GM18858 (cell line): ENCODE results near the gene GIPR.
"Not testable (repeated sequence)": the region's sequence is repeated elsewhere in the genome, so short reads cannot be mapped to it uniquely, and the experiment has no call there.

ENCODE experiments used
- ATAC-seq: cut with Tn5 transposase; IDR thresholded peaks from one replicate; pipeline ENCODE4 v1.9.1; 2021; ENCODE audit not compliant: unreplicated experiment

The GIPR gene

GRCh38 chr19:45667620-45668341 is at the start of gene GIPR:
Gene GIPR (plus strand): TSS chr19:45668221. CDS start chr19:45669521, 1,300 bp downstream.
- no peak for ATAC-seq

- no peak for ATAC-seq
Measured at GRCh38 chr19:45621389-45621788, 46.6 kb upstream of the GIPR start.

- no peak for ATAC-seq
Measured at GRCh38 chr19:45621976-45622503, 46.0 kb upstream of the GIPR start.

GRCh38 chr19:45623984-45624383 is 44.0 kb upstream of the GIPR start:
- ATAC-seq: no peak

GRCh38 chr19:45628219-45628618 is 39.8 kb upstream of the GIPR start:
- ATAC-seq: not testable (repeated sequence)

- no peak for ATAC-seq
Measured at GRCh38 chr19:45629704-45630103, 38.3 kb upstream of the GIPR start.

GRCh38 chr19:45630463-45630862 is 37.6 kb upstream of the GIPR start:
- no peak for ATAC-seq

GRCh38 chr19:45632468-45633196 is 35.4 kb upstream of the GIPR start:
- no peak for ATAC-seq

- ATAC-seq: no peak
Measured at GRCh38 chr19:45636275-45636674, 31.7 kb upstream of the GIPR start.

- ATAC-seq: no peak
Measured at GRCh38 chr19:45636902-45637301, 31.1 kb upstream of the GIPR start.

- ATAC-seq: no peak
Measured at GRCh38 chr19:45637890-45638667, 29.9 kb upstream of the GIPR start.

GRCh38 chr19:45638930-45639729 is 28.9 kb upstream of the GIPR start, which contains the start of gene EML2:
Gene EML2 (minus strand): TSS chr19:45639397. CDS start chr19:45639376, 21 bp downstream.
- ATAC-seq: no peak

- no peak for ATAC-seq
Measured at GRCh38 chr19:45640849-45641273, 27.2 kb upstream of the GIPR start.

GRCh38 chr19:45641274-45642105 is 26.5 kb upstream of the GIPR start:
- peak; percentile 31 for ATAC-seq

GRCh38 chr19:45643024-45643926 is 24.7 kb upstream of the GIPR start:
- no peak for ATAC-seq

- no peak for ATAC-seq
Measured at GRCh38 chr19:45643927-45644771, 23.9 kb upstream of the GIPR start.

- no peak for ATAC-seq
Measured at GRCh38 chr19:45645068-45645630, 22.9 kb upstream of the GIPR start.
